ENCODE results near the gene QRFP. TPM values are rescaled to one million over a fixed set of nuclear protein-coding genes. Genes with fewer than 3 reads are reported as not detected.

QRFP gene
- total RNA-seq, 4 donors from 2014 or later: not detected

DNA sequence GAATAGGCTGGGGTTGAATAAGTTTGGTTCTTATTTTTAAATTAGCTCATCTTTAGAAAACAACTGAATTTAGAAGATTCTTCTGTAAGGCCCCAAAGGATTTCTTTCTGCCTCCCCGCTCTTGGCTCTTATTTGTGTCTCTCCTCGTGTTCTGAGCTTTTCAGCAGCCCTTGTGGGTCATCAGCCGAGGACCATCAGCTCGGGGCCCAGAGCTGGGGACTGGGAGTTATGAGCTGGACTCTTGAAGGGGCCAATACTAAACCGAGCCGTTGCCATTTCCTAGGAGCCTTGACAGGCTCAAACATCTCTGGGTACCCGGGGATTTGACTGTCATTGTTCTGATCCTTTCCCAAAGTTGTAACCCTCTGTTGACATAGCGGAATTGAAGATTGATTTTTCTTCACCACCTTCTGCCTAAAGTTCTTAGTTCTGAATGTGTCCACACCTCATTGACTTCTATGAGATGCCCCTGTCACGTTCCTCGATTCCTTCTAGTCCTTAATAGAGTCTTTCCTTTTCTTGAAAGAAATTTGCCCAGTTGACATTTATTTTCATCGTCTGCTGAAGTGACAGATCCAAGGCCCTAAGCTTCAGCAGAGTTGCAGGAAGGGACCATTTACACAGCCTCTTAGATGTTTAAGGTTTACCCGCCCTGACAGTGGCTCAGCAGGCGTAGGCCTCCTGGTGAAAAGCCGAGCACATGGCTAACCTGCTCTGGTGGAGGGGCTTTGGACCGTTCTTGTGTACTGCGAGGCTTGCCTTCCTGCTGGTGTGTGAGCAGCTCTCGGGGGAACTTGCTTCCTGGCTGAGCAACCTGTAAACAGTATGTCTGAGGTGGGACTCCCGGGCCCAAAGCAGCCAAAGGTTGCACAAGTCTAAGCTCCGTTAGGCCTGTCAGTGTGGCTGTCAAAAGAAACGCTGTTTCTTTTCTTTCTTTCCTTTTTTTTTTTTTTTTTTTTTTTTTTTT lies 37.6 kb downstream of the QRFP start:
- H3K9me3 ChIP-seq: no peaks in the 10 kb centered on the region
- H3K27ac ChIP-seq: peak overlapping the region; percentile 61 to 83 (median 77)
- WGBS, 2 donors (ENCODE audit: low coverage in 1 of 2): 51 to 53% methylated on average over 9 to 18 of the region's 20 CpGs
- TF ChIP-seq POLR2AphosphoS5 (IDR thresholded peaks at IDR 0.05): peak; percentile 31
- no peak for TF ChIP-seq POLR2A (IDR thresholded peaks at IDR 0.05)
- H3K36me3 ChIP-seq: peaks cover 0 to 71% of the 10 kb centered on the region in 2 donors
- H3K4me3 ChIP-seq: no peak overlapping the region
- H3K27me3 ChIP-seq: no peaks in the 10 kb centered on the region
- peak; percentile 18 for ATAC-seq
- H3K4me1 ChIP-seq: peaks cover 21 to 86% (median 41%) of the 10 kb centered on the region in 3 donors

- peak overlapping the region; percentile 61 to 83 (median 77) for H3K27ac ChIP-seq
- 15 to 32% methylated on average over 7 to 16 of the region's 22 CpGs for WGBS, 2 donors (ENCODE audit: low coverage in 1 of 2)
- no peaks in the 10 kb centered on the region for H3K27me3 ChIP-seq
- no peak overlapping the region for H3K4me3 ChIP-seq
- H3K4me1 ChIP-seq: peaks cover 21 to 86% (median 34%) of the 10 kb centered on the region in 3 donors
- TF ChIP-seq EP300 (IDR thresholded peaks at IDR 0.05): no peak
- peak; percentile 44 for TF ChIP-seq POLR2AphosphoS5 (IDR thresholded peaks at IDR 0.05)
- no peak for TF ChIP-seq POLR2A (IDR thresholded peaks at IDR 0.05)
- peaks cover 0 to 65% of the 10 kb centered on the region in 2 donors for H3K36me3 ChIP-seq
- no peaks in the 10 kb centered on the region for H3K9me3 ChIP-seq
- peak; percentile 66 for ATAC-seq
Measured at GRCh38 chr9:130857864-130858738, 38.5 kb downstream of the QRFP start.

GRCh38 chr9:130856474-130856873 lies 40.1 kb downstream of the QRFP start:
- TF ChIP-seq POLR2AphosphoS5 (IDR thresholded peaks at IDR 0.05) (no peak), CTCF (IDR thresholded peaks at IDR 0.05) (no peak), EP300 (IDR thresholded peaks at IDR 0.05) (no peak), POLR2A (IDR thresholded peaks at IDR 0.05) (no peak)

GRCh38 chr9:130854835-130855234 lies 41.8 kb downstream of the QRFP start:
- Histone ChIP-seq H3K9me3 (no peaks in the 10 kb centered on the region), H3K4me1 (peaks cover 8 to 85% (median 16%) of the 10 kb centered on the region in 3 donors), H3K27ac (peak overlapping the region in 1 of 4 donors; percentile 83), H3K36me3 (peaks cover 0 to 49% of the 10 kb centered on the region in 2 donors), H3K4me3 (no peak overlapping the region), H3K27me3 (no peaks in the 10 kb centered on the region)
- TF ChIP-seq CTCF (IDR thresholded peaks at IDR 0.05) (no peak), EP300 (IDR thresholded peaks at IDR 0.05) (no peak), POLR2AphosphoS5 (IDR thresholded peaks at IDR 0.05) (no peak), POLR2A (IDR thresholded peaks at IDR 0.05) (peak in 1 of 2 donors; percentile 11)
- WGBS, 2 donors (ENCODE audit: low coverage in 1 of 2): 96 to 100% methylated on average over 1 to 4 of the region's 9 CpGs
- ATAC-seq: no peak

More at GRCh38 chr9:130856474-130856873, 40.1 kb downstream of the QRFP start:
- Histone ChIP-seq H3K4me1 (peaks cover 17 to 86% (median 20%) of the 10 kb centered on the region in 3 donors), H3K4me3 (no peak overlapping the region), H3K27me3 (no peaks in the 10 kb centered on the region), H3K9me3 (no peaks in the 10 kb centered on the region), H3K27ac (peak overlapping the region in 2 of 4 donors; percentile 83), H3K36me3 (peaks cover 0 to 56% of the 10 kb centered on the region in 2 donors)
- WGBS, 2 donors (ENCODE audit: low coverage in 1 of 2): 40 to 62% methylated on average over 1 to 8 of the region's 8 CpGs
- no peak for ATAC-seq

- H3K4me1 ChIP-seq: peaks cover 6 to 85% (median 18%) of the 10 kb centered on the region in 3 donors
- H3K9me3 ChIP-seq: no peaks in the 10 kb centered on the region
- TF ChIP-seq CTCF (IDR thresholded peaks at IDR 0.05) (no peak), EP300 (IDR thresholded peaks at IDR 0.05) (no peak), POLR2A (IDR thresholded peaks at IDR 0.05) (no peak), POLR2AphosphoS5 (IDR thresholded peaks at IDR 0.05) (no peak)
- WGBS, 2 donors (ENCODE audit: low coverage in 1 of 2): 70 to 82% methylated on average over 8 of the region's 8 CpGs
- ATAC-seq: no peak
- H3K27ac ChIP-seq: peak overlapping the region in 2 of 4 donors; percentile 49 to 98
- no peaks in the 10 kb centered on the region for H3K27me3 ChIP-seq
- no peak overlapping the region for H3K4me3 ChIP-seq
- peaks cover 0 to 47% of the 10 kb centered on the region in 2 donors for H3K36me3 ChIP-seq
Measured at GRCh38 chr9:130854092-130854491, 42.5 kb downstream of the QRFP start.

Measured in gastroesophageal sphincter (tissue), 4 donors.